HepG2 (cell line): ENCODE measurements around the gene INF2. TPM values are rescaled to one million over a fixed set of nuclear protein-coding genes. Genes with fewer than 3 reads are reported as not detected.

Source experiments
- ARNTL ChIP-seq: sonication (generic); formaldehyde crosslinking; IDR thresholded peaks from 2 replicates; pipeline ENCODE4 v1.4.0; 2020; ENCODE audit warnings: mild to moderate bottlenecking, missing genetic modification reagents
- CEBPB ChIP-seq: IDR thresholded peaks from 2 replicates; pipeline ENCODE4 v1.6.1; 2011; ENCODE audit warnings: low read depth, low read length, improper control_type of control experiment, borderline replicate concordance
- DNMT1 ChIP-seq: sonication (generic); formaldehyde crosslinking; IDR thresholded peaks from 2 replicates; pipeline ENCODE4 v1.5.1; 2020; ENCODE audit warnings: mild to moderate bottlenecking, missing genetic modification reagents
- DPF2 ChIP-seq: sonication (generic); formaldehyde crosslinking; IDR thresholded peaks from 2 replicates; pipeline ENCODE4 v1.4.0; 2020; ENCODE audit warnings: mild to moderate bottlenecking, low read depth, missing genetic modification reagents, borderline replicate concordance
- IKZF1 ChIP-seq: fragments of 450-650 bp; IDR thresholded peaks from 2 replicates; pipeline ENCODE4 v1.7.1; 2016
- MAF1 ChIP-seq: sonication (generic); formaldehyde crosslinking; IDR thresholded peaks from 2 replicates; pipeline ENCODE4 v1.5.0; 2020; ENCODE audit warnings: missing genetic modification reagents, borderline replicate concordance
- MAZ ChIP-seq, 2 experiments: sonication (generic) in 1 of 2; formaldehyde crosslinking in 1 of 2; IDR thresholded peaks; 2 replicates each; pipeline versions ENCODE4 v1.5.0 to v1.6.1; 2012 to 2020; ENCODE audit warnings: low read depth in 2 of 2, mild to moderate bottlenecking in 2 of 2, borderline replicate concordance in 1 of 2, improper control_type of control experiment in 1 of 2, low read length in 1 of 2, missing genetic modification reagents in 1 of 2, moderate library complexity in 1 of 2
- MEIS1 ChIP-seq: sonication (generic); formaldehyde crosslinking; IDR thresholded peaks from 2 replicates; pipeline ENCODE4 v1.9.0; 2021; ENCODE audit warnings: mild to moderate bottlenecking, missing genetic modification reagents, moderate library complexity, borderline replicate concordance
- NAIF1 ChIP-seq: sonication (generic); formaldehyde crosslinking; IDR thresholded peaks from 2 replicates; pipeline ENCODE4 v1.5.0; 2020; ENCODE audit warnings: mild to moderate bottlenecking, missing genetic modification reagents, borderline replicate concordance
- NKX3-1 ChIP-seq: sonication (generic); formaldehyde crosslinking; IDR thresholded peaks from 2 replicates; pipeline ENCODE4 v1.5.0; 2020; ENCODE audit warnings: missing genetic modification reagents
- SAFB2 ChIP-seq: sonication (generic); formaldehyde crosslinking; IDR thresholded peaks from 2 replicates; pipeline ENCODE4 v1.5.1; 2020; ENCODE audit warnings: missing genetic modification reagents, low read depth, mild to moderate bottlenecking, borderline replicate concordance
- SMAD3 ChIP-seq: sonication (generic); formaldehyde crosslinking; IDR thresholded peaks from 2 replicates; pipeline ENCODE4 v1.4.0; 2020; ENCODE audit warnings: missing genetic modification reagents
- ZBTB42 ChIP-seq: sonication (generic); formaldehyde crosslinking; IDR thresholded peaks from 2 replicates; pipeline ENCODE4 v1.5.0; 2020; ENCODE audit warnings: mild to moderate bottlenecking, missing genetic modification reagents
- ZFP36L1 ChIP-seq: sonication (generic); formaldehyde crosslinking; IDR thresholded peaks from 2 replicates; pipeline ENCODE4 v1.8.0; 2022; ENCODE audit warnings: mild to moderate bottlenecking, missing genetic modification reagents, moderate library complexity
- ZFYVE20 ChIP-seq: sonication (generic); formaldehyde crosslinking; IDR thresholded peaks from 2 replicates; pipeline ENCODE4 v1.8.0; 2023; ENCODE audit warnings: low read depth, mild to moderate bottlenecking, moderate library complexity, missing genetic modification reagents, borderline replicate concordance
- ZNF143 ChIP-seq: sonication (generic); formaldehyde crosslinking; IDR thresholded peaks from 2 replicates; pipeline ENCODE4 v1.4.0; 2020; ENCODE audit warnings: missing genetic modification reagents
- ZNF264 ChIP-seq: sonication (generic); formaldehyde crosslinking; IDR thresholded peaks from 2 replicates; pipeline ENCODE4 v1.4.0; 2020; ENCODE audit warnings: missing genetic modification reagents
- ZNF703 ChIP-seq: sonication (generic); formaldehyde crosslinking; IDR thresholded peaks from 2 replicates; pipeline ENCODE4 v1.5.1; 2020; ENCODE audit warnings: missing genetic modification reagents, mild to moderate bottlenecking, moderate library complexity, borderline replicate concordance
- ZNF746 ChIP-seq: sonication (generic); formaldehyde crosslinking; IDR thresholded peaks from 2 replicates; pipeline ENCODE4 v1.8.0; 2022; ENCODE audit warnings: mild to moderate bottlenecking, missing genetic modification reagents
- polyA plus RNA-seq, 8 experiments: library from polyadenylated mRNA; depleted of rRNA in 3 of 8; stranded (reverse) in 7 of 8; unstranded in 1 of 8; fragments of >200 nt; fragmentation: Illumina TruSeq in 4 of 8; extraction: Trizol in 4 of 8; gene quantifications; 2 replicates each; pipeline versions ENCODE4 v1.2.1 to v1.2.3, GENCODE V29; 2011 to 2016; ENCODE audit warnings: low read depth in 4 of 8, missing spikeins in 1 of 8, mixed read lengths in 1 of 8; ENCODE audit not compliant: insufficient read depth in 1 of 8
- total RNA-seq, 5 experiments: library from RNA; depleted of rRNA; stranded (reverse); fragments of >200 nt; fragmentation: Illumina TruSeq; extraction: Trizol; gene quantifications; 2 replicates each; pipeline ENCODE4 v1.2.3, GENCODE V29; 2016; ENCODE audit warnings: low read depth in 1 of 5
- TF ChIP-seq, protein P1 (sequence below): sonication (generic); formaldehyde crosslinking; IDR thresholded peaks from 2 replicates; pipeline ENCODE4 v1.9.0; 2021; ENCODE audit warnings: mild to moderate bottlenecking, missing genetic modification reagents
- TF ChIP-seq, protein P2 (sequence below): sonication (generic); formaldehyde crosslinking; IDR thresholded peaks from 2 replicates; pipeline ENCODE4 v1.9.0; 2022; ENCODE audit warnings: low read depth, missing genetic modification reagents

Gene INF2
- total and polyA plus RNA-seq, 2 of the 13 experiments (the other 11 are each of a cell fraction or from before 2014, with no cell fraction given) = 16.4 to 26.4 TPM

DNA sequence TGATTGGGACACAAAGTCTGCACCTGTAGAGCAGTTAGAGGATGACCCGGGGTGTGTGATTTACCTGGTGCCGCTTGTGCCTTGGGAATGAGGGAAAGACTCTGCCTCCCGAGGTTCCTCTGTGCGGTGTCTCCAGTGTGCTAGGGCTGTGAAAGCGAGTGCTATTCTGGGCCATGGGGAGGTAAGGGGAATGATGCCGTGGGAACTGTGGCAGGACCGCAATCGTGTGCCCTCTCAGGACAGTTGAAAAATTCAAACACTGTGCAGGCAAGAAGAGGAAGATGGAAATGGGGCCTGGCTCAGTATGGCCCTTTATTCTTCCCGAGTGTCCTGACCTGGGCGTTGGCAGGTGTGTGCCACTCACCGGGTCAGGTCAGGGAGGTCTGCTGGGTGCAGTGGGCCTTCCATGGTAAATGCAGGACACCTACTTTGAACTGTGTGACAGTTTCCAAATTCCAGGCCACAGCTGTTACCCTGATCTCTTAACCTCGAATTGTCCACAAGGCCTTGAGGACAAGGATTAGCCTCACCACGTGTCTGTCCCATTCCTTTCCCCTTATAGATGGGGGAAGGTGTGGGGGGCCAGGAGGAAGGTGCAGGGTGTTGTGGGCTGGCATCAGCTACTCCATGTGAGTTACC, 64.9 kb downstream of the INF2 start (continued):
- TF ChIP-seq, protein P1, sequence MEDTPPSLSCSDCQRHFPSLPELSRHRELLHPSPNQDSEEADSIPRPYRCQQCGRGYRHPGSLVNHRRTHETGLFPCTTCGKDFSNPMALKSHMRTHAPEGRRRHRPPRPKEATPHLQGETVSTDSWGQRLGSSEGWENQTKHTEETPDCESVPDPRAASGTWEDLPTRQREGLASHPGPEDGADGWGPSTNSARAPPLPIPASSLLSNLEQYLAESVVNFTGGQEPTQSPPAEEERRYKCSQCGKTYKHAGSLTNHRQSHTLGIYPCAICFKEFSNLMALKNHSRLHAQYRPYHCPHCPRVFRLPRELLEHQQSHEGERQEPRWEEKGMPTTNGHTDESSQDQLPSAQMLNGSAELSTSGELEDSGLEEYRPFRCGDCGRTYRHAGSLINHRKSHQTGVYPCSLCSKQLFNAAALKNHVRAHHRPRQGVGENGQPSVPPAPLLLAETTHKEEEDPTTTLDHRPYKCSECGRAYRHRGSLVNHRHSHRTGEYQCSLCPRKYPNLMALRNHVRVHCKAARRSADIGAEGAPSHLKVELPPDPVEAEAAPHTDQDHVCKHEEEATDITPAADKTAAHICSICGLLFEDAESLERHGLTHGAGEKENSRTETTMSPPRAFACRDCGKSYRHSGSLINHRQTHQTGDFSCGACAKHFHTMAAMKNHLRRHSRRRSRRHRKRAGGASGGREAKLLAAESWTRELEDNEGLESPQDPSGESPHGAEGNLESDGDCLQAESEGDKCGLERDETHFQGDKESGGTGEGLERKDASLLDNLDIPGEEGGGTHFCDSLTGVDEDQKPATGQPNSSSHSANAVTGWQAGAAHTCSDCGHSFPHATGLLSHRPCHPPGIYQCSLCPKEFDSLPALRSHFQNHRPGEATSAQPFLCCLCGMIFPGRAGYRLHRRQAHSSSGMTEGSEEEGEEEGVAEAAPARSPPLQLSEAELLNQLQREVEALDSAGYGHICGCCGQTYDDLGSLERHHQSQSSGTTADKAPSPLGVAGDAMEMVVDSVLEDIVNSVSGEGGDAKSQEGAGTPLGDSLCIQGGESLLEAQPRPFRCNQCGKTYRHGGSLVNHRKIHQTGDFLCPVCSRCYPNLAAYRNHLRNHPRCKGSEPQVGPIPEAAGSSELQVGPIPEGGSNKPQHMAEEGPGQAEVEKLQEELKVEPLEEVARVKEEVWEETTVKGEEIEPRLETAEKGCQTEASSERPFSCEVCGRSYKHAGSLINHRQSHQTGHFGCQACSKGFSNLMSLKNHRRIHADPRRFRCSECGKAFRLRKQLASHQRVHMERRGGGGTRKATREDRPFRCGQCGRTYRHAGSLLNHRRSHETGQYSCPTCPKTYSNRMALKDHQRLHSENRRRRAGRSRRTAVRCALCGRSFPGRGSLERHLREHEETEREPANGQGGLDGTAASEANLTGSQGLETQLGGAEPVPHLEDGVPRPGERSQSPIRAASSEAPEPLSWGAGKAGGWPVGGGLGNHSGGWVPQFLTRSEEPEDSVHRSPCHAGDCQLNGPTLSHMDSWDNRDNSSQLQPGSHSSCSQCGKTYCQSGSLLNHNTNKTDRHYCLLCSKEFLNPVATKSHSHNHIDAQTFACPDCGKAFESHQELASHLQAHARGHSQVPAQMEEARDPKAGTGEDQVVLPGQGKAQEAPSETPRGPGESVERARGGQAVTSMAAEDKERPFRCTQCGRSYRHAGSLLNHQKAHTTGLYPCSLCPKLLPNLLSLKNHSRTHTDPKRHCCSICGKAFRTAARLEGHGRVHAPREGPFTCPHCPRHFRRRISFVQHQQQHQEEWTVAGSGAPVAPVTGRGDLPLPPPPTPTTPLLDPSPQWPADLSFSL (CRISPR knock-in tag) = no peak
- TF ChIP-seq ZFP36L1 (0 out of 2 replicates have a peak, but pooled peaks have one; percentile 28), MEIS1 (CRISPR knock-in tag) (no peak), ZNF703 (no peak), ZNF746 (CRISPR knock-in tag) (no peak), MAZ (IDR thresholded peaks at IDR 0.05; ENCODE audit: borderline replicate concordance, low read depth, low read length) (no peak), MAZ (CRISPR knock-in tag; IDR thresholded peaks at IDR 0.05; ENCODE audit: low read depth) (no peak), ZNF143 (CRISPR knock-in tag) (no peak), SAFB2 (CRISPR knock-in tag) (no peak; the same call in 1 of the 2 replicates), MAF1 (CRISPR knock-in tag) (no peak), NKX3-1 (CRISPR knock-in tag) (no peak), ZNF264 (CRISPR knock-in tag) (no peak), ZFYVE20 (CRISPR knock-in tag) (no peak), CEBPB (no peak), DNMT1 (CRISPR knock-in tag) (no peak), IKZF1 (no peak), ARNTL (CRISPR knock-in tag) (no peak), NAIF1 (CRISPR knock-in tag) (no peak), DPF2 (CRISPR knock-in tag) (no peak), SMAD3 (no peak), ZBTB42 (no peak)
- TF ChIP-seq, protein P2, sequence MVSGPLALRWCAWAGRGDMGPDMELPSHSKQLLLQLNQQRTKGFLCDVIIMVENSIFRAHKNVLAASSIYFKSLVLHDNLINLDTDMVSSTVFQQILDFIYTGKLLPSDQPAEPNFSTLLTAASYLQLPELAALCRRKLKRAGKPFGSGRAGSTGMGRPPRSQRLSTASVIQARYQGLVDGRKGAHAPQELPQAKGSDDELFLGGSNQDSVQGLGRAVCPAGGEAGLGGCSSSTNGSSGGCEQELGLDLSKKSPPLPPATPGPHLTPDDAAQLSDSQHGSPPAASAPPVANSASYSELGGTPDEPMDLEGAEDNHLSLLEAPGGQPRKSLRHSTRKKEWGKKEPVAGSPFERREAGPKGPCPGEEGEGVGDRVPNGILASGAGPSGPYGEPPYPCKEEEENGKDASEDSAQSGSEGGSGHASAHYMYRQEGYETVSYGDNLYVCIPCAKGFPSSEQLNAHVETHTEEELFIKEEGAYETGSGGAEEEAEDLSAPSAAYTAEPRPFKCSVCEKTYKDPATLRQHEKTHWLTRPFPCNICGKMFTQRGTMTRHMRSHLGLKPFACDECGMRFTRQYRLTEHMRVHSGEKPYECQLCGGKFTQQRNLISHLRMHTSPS = peak; percentile 47; the same call in 1 of the 2 replicates
